Measurements from ENCODE around the gene PAGE3. TPM values are rescaled to one million over a fixed set of nuclear protein-coding genes. Genes with fewer than 3 reads are reported as not detected.

Gene PAGE3
- total RNA-seq, 1 experiment from 2014 or later, result not detected

DNA sequence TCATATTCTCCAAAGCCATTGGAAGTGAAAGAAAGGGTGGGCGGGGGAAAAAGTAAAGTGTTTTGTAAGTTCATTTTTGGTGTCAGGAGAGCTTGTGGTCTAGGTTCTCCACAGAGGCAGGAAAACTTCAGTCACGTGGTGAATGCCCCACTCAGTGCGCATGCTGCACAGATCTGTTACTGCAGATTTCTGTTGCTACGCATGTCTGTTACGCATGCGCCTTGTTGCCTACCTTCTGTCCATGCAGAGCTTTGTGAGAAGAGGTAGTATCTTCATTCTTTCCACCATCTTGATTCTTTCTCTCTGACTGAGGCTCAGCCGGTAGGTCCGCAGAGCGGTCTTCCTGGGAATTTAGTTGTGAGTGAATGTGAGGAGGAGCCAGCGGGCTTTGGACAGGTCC, 15.1 kb upstream of the PAGE3 start:
- ChIA-PET CTCF (no interaction called here), RAD21 (ENCODE audit: low non-redundant PET in 1 of 2, low total read pairs in 2 of 2, uncharacterized antibody in 2 of 2, unreplicated experiment in 2 of 2) (no interaction called here), POLR2A (no interaction called here)
- intact Hi-C loops (cut with micrococcal nuclease), result no loop called here
- no peak overlapping the region for H3K4me3 ChIP-seq (replicated peaks in 1 of 2; ENCODE audit: low read depth in 1 of 2, low read length in 2 of 2)
- H3K9me3 ChIP-seq (ENCODE audit: control insufficient read depth in 1 of 2, insufficient read depth in 1 of 2, low read depth in 1 of 2, low read length in 2 of 2), result no peaks in the 10 kb centered on the region
- no peaks in the 10 kb centered on the region for H3K4me1 ChIP-seq (ENCODE audit: control insufficient read depth in 1 of 2, insufficient read depth in 2 of 2, low read length in 2 of 2)
- H3K79me2 ChIP-seq (ENCODE audit: insufficient read depth, low read length), result no peaks in the 10 kb centered on the region
- H3K36me3 ChIP-seq (ENCODE audit: control insufficient read depth in 1 of 2, insufficient read depth in 2 of 2, low read length in 2 of 2), result no peaks in the 10 kb centered on the region
- BruUV-seq (replicated peaks), result no TSS peak
- H3K27ac ChIP-seq (ENCODE audit: low read depth, low read length), result no peak overlapping the region
- TF ChIP-seq, protein P1, sequence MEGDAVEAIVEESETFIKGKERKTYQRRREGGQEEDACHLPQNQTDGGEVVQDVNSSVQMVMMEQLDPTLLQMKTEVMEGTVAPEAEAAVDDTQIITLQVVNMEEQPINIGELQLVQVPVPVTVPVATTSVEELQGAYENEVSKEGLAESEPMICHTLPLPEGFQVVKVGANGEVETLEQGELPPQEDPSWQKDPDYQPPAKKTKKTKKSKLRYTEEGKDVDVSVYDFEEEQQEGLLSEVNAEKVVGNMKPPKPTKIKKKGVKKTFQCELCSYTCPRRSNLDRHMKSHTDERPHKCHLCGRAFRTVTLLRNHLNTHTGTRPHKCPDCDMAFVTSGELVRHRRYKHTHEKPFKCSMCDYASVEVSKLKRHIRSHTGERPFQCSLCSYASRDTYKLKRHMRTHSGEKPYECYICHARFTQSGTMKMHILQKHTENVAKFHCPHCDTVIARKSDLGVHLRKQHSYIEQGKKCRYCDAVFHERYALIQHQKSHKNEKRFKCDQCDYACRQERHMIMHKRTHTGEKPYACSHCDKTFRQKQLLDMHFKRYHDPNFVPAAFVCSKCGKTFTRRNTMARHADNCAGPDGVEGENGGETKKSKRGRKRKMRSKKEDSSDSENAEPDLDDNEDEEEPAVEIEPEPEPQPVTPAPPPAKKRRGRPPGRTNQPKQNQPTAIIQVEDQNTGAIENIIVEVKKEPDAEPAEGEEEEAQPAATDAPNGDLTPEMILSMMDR (IDR thresholded peaks at IDR 0.05 in 2 of 3, conservative IDR thresholded peaks at IDR 0.05 in 1 of 3; ENCODE audit: borderline replicate concordance in 1 of 3, insufficient read depth in 1 of 3, low read depth in 2 of 3, low read length in 2 of 3), result no peak
- TF ChIP-seq EZH2 (IDR thresholded peaks at IDR 0.05) (no peak), YY1 (IDR thresholded peaks at IDR 0.05; ENCODE audit: extremely low read depth, insufficient replicate concordance, low read depth, low read length) (no peak), TCF7L2 (IDR thresholded peaks at IDR 0.05; ENCODE audit: borderline replicate concordance, extremely low read depth, insufficient read depth, insufficient read length) (no peak), ELF1 (IDR thresholded peaks at IDR 0.05; ENCODE audit: borderline replicate concordance, low read depth) (no peak), CBX3 (IDR thresholded peaks at IDR 0.05; ENCODE audit: low read depth) (no peak), RAD21 (IDR thresholded peaks at IDR 0.05; ENCODE audit: low read depth) (no peak), EGR1 (IDR thresholded peaks at IDR 0.05; ENCODE audit: low read depth) (no peak), SRF (IDR thresholded peaks at IDR 0.05; ENCODE audit: low read depth) (no peak), POLR2AphosphoS5 (IDR thresholded peaks at IDR 0.05; ENCODE audit: low read depth, low read length) (no peak), SIN3A (IDR thresholded peaks at IDR 0.05; ENCODE audit: low read depth) (no peak), FOSL1 (IDR thresholded peaks at IDR 0.05; ENCODE audit: low read depth) (no peak), CEBPB (IDR thresholded peaks at IDR 0.05; ENCODE audit: low read depth) (no peak), ZNF274 (IDR thresholded peaks at IDR 0.05; ENCODE audit: low read depth, low read length) (no peak), SP1 (IDR thresholded peaks at IDR 0.05; ENCODE audit: low read depth) (no peak)
- TF ChIP-seq, protein P2, sequence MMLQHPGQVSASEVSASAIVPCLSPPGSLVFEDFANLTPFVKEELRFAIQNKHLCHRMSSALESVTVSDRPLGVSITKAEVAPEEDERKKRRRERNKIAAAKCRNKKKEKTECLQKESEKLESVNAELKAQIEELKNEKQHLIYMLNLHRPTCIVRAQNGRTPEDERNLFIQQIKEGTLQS (IDR thresholded peaks at IDR 0.05), result no peak
- TF ChIP-seq, protein P3, sequence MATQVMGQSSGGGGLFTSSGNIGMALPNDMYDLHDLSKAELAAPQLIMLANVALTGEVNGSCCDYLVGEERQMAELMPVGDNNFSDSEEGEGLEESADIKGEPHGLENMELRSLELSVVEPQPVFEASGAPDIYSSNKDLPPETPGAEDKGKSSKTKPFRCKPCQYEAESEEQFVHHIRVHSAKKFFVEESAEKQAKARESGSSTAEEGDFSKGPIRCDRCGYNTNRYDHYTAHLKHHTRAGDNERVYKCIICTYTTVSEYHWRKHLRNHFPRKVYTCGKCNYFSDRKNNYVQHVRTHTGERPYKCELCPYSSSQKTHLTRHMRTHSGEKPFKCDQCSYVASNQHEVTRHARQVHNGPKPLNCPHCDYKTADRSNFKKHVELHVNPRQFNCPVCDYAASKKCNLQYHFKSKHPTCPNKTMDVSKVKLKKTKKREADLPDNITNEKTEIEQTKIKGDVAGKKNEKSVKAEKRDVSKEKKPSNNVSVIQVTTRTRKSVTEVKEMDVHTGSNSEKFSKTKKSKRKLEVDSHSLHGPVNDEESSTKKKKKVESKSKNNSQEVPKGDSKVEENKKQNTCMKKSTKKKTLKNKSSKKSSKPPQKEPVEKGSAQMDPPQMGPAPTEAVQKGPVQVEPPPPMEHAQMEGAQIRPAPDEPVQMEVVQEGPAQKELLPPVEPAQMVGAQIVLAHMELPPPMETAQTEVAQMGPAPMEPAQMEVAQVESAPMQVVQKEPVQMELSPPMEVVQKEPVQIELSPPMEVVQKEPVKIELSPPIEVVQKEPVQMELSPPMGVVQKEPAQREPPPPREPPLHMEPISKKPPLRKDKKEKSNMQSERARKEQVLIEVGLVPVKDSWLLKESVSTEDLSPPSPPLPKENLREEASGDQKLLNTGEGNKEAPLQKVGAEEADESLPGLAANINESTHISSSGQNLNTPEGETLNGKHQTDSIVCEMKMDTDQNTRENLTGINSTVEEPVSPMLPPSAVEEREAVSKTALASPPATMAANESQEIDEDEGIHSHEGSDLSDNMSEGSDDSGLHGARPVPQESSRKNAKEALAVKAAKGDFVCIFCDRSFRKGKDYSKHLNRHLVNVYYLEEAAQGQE (IDR thresholded peaks at IDR 0.05; ENCODE audit: low read depth), result no peak
- TF ChIP-seq, protein P4, sequence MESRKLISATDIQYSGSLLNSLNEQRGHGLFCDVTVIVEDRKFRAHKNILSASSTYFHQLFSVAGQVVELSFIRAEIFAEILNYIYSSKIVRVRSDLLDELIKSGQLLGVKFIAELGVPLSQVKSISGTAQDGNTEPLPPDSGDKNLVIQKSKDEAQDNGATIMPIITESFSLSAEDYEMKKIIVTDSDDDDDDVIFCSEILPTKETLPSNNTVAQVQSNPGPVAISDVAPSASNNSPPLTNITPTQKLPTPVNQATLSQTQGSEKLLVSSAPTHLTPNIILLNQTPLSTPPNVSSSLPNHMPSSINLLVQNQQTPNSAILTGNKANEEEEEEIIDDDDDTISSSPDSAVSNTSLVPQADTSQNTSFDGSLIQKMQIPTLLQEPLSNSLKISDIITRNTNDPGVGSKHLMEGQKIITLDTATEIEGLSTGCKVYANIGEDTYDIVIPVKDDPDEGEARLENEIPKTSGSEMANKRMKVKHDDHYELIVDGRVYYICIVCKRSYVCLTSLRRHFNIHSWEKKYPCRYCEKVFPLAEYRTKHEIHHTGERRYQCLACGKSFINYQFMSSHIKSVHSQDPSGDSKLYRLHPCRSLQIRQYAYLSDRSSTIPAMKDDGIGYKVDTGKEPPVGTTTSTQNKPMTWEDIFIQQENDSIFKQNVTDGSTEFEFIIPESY (IDR thresholded peaks at IDR 0.05; ENCODE audit: extremely low read depth, insufficient replicate concordance, low read length), result no peak
- TF ChIP-seq, protein P5, sequence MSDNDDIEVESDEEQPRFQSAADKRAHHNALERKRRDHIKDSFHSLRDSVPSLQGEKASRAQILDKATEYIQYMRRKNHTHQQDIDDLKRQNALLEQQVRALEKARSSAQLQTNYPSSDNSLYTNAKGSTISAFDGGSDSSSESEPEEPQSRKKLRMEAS (IDR thresholded peaks at IDR 0.05), result no peak
- no peak overlapping the region for H3K9ac ChIP-seq (ENCODE audit: low read length)
- H2AFZ ChIP-seq (ENCODE audit: low read depth, low read length, poor library complexity, severe bottlenecking), result no peak overlapping the region
- ATAC-seq, result no peak
- H4K20me1 ChIP-seq (ENCODE audit: insufficient read depth), result no peaks in the 10 kb centered on the region
- no peak overlapping the region for H3K4me2 ChIP-seq (ENCODE audit: low read length)
- no peaks in the 10 kb centered on the region for H3K9me2 ChIP-seq (ENCODE audit: insufficient read depth)
- H3K27me3 ChIP-seq (ENCODE audit: insufficient read depth, low read length), result 0 out of 2 replicates have a peak, but pooled peaks cover 2% of the 10 kb centered on the region
- DNase-seq (ENCODE audit: low read depth, low spot score), result no peak

All from HCT116 (cell line).